GM19438 (cell line): ENCODE results near the gene PARN.

Source experiments
- ATAC-seq: cut with Tn5 transposase; IDR thresholded peaks from one replicate; pipeline ENCODE4 v1.9.1; 2021; ENCODE audit warnings: low read depth; ENCODE audit not compliant: unreplicated experiment

PARN gene

GRCh38 chr16:14501331-14502255 lies 128.5 kb downstream of the PARN start:
- ATAC-seq: no peak

GRCh38 chr16:14500791-14501190 lies 129.3 kb downstream of the PARN start:
- ATAC-seq: no peak

GRCh38 chr16:14499110-14499509 lies 130.9 kb downstream of the PARN start:
- ATAC-seq: no peak

- ATAC-seq: no peak
Measured at GRCh38 chr16:14497245-14498082, 132.6 kb downstream of the PARN start.

- no peak for ATAC-seq
Measured at GRCh38 chr16:14496786-14497185, 133.3 kb downstream of the PARN start.

GRCh38 chr16:14496047-14496770 lies 133.9 kb downstream of the PARN start:
- no peak for ATAC-seq

GRCh38 chr16:14495213-14496046 lies 134.6 kb downstream of the PARN start:
- ATAC-seq: no peak

GRCh38 chr16:14494396-14494966 lies 135.6 kb downstream of the PARN start:
- ATAC-seq: no peak

GRCh38 chr16:14493791-14494190 lies 136.3 kb downstream of the PARN start:
- ATAC-seq: no peak

- ATAC-seq: no peak
Measured at GRCh38 chr16:14492614-14493013, 137.4 kb downstream of the PARN start.

- ATAC-seq: no peak
Measured at GRCh38 chr16:14491861-14492529, 138.1 kb downstream of the PARN start.

- ATAC-seq: no peak
Measured at GRCh38 chr16:14490235-14490634, 139.8 kb downstream of the PARN start.

- no peak for ATAC-seq
Measured at GRCh38 chr16:14489460-14489859, 140.6 kb downstream of the PARN start.

GRCh38 chr16:14487579-14487978 lies 142.5 kb downstream of the PARN start:
- no peak for ATAC-seq

GRCh38 chr16:14486520-14487303 lies 143.3 kb downstream of the PARN start:
- no peak for ATAC-seq

GRCh38 chr16:14485811-14486519 lies 144.1 kb downstream of the PARN start:
- no peak for ATAC-seq

GRCh38 chr16:14485121-14485551 lies 144.9 kb downstream of the PARN start:
- ATAC-seq: no peak
